ENCODE data around the gene GRID2. TPM values are rescaled to one million over a fixed set of nuclear protein-coding genes. Genes with fewer than 3 reads are reported as not detected.

GRID2 gene
- total and polyA plus RNA-seq, 2 of the 13 experiments (the other 11 are each of a cell fraction or from before 2014, with no cell fraction given) = not detected

DNA sequence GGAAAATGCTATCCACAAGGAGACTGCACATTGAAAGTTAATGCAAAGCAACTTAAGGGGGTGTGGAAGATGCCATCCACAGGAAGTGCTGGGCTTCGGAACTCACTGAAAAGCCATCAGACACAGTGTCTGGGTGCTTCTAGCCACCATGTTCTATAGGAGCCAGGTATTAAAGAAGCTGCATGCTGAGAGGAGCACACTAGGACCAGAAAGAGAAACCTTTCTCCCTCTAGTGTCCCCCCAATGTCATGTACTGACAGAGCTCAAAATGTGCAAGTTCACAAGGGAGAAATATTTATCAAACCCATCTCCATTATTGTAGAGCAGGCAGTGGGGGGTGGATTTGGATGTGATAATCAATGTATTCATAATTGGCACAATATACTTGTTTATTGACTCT lies 510.9 kb downstream of the GRID2 start:
- FAIRE-seq (no peak), DNase-seq (ENCODE audit: low spot score) (no peak), ATAC-seq (no peak)
- BruUV-seq (replicated peaks) = no TSS peak
- in situ Hi-C loops (cut with HindIII; ENCODE audit: extremely low pct_ligation_motif_present, low pct_unique_long_range_greater_than_20kb) (no loop called here), intact Hi-C loops (cut with micrococcal nuclease; ENCODE audit: unreplicated experiment) (no loop called here)
- no peak overlapping the region for H3K4me3 ChIP-seq (replicated peaks in 1 of 3; ENCODE audit: insufficient read depth in 1 of 3, low read depth in 2 of 3, low read length in 3 of 3)
- POLR2A ChIA-PET = no interaction called here
- no peaks in the 10 kb centered on the region for H4K20me1 ChIP-seq (ENCODE audit: insufficient read depth, low read length)
- no peak for TF ChIP-seq ZSCAN30 (CRISPR knock-in tag; IDR thresholded peaks at IDR 0.05)
- H3K4me1 ChIP-seq (ENCODE audit: insufficient read depth, low read length) = no peaks in the 10 kb centered on the region
- no peaks in the 10 kb centered on the region for H3K9me3 ChIP-seq (ENCODE audit: low read length)
- no peaks in the 10 kb centered on the region for H3K36me3 ChIP-seq (replicated peaks in 1 of 2; ENCODE audit: control insufficient read depth in 1 of 2, insufficient read depth in 2 of 2, low read length in 2 of 2)
- H2AFZ ChIP-seq (ENCODE audit: low read length) = no peak overlapping the region
- no peaks in the 10 kb centered on the region for H3K79me2 ChIP-seq (ENCODE audit: insufficient read depth, low read length)
- no peak overlapping the region for H3K27ac ChIP-seq (ENCODE audit: extremely low read length, insufficient read depth, low read length)
- no peaks in the 10 kb centered on the region for H3K27me3 ChIP-seq (ENCODE audit: control insufficient read depth in 1 of 2, insufficient read depth in 2 of 2, low read length in 2 of 2)
- no peak overlapping the region for H3K9ac ChIP-seq (ENCODE audit: insufficient read depth, low read depth, low read length)
- CTCF ChIA-PET (ENCODE audit: low intra/inter-chr PET ratio, low total read pairs) = no interaction called here
- no peak overlapping the region for H3K4me2 ChIP-seq (ENCODE audit: low read depth, low read length)
- WGBS (ENCODE audit: low lambda C conversion rate) = 0% methylated on average over 1 of the region's 1 CpG

DNA sequence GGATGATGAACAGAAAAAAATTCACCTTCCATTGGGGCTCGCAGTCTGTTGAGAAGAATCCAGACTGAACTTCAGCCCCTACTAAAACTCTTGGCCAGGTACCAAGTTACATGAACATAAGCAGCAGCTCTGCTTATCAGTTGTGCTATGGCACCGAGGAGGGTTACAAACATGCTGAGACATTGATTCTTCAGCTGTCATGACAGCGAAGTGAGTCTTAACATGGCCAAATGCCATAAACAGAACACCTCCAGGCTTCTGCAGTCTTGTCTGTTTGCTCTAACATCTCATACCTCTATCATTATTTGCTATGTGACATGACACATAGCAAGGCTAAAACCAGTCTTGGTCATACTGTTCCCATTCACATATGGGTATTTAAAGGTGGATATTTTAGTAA lies 521.5 kb downstream of the GRID2 start:
- Histone ChIP-seq H3K9me3 (ENCODE audit: low read length) (no peaks in the 10 kb centered on the region), H3K27ac (ENCODE audit: extremely low read length, insufficient read depth, low read length) (no peak overlapping the region), H3K27me3 (ENCODE audit: control insufficient read depth in 1 of 2, insufficient read depth in 2 of 2, low read length in 2 of 2) (no peaks in the 10 kb centered on the region; a peak in 1 of 5 replicates), H3K36me3 (replicated peaks in 1 of 2; ENCODE audit: control insufficient read depth in 1 of 2, insufficient read depth in 2 of 2, low read length in 2 of 2) (no peaks in the 10 kb centered on the region), H3K4me2 (ENCODE audit: low read depth, low read length) (no peak overlapping the region), H3K79me2 (ENCODE audit: insufficient read depth, low read length) (no peaks in the 10 kb centered on the region), H3K4me3 (replicated peaks in 1 of 3; ENCODE audit: insufficient read depth in 1 of 3, low read depth in 2 of 3, low read length in 3 of 3) (no peak overlapping the region), H2AFZ (ENCODE audit: low read length) (no peak overlapping the region), H3K4me1 (ENCODE audit: insufficient read depth, low read length) (no peaks in the 10 kb centered on the region), H3K9ac (ENCODE audit: insufficient read depth, low read depth, low read length) (no peak overlapping the region), H4K20me1 (ENCODE audit: insufficient read depth, low read length) (no peaks in the 10 kb centered on the region)
- DNase-seq (ENCODE audit: low spot score) (no peak), ATAC-seq (no peak), FAIRE-seq (no peak)
- in situ Hi-C loops (cut with HindIII; ENCODE audit: extremely low pct_ligation_motif_present, low pct_unique_long_range_greater_than_20kb) = no loop called here
- CTCF ChIA-PET (ENCODE audit: low intra/inter-chr PET ratio, low total read pairs) = no interaction called here
- intact Hi-C loops (cut with micrococcal nuclease; ENCODE audit: unreplicated experiment) = no loop called here
- TF ChIP-seq ZNF564 (CRISPR knock-in tag; IDR thresholded peaks at IDR 0.05) = no peak
- BruUV-seq (replicated peaks) = no TSS peak
- 6% methylated on average over 2 of the region's 3 CpGs for WGBS (ENCODE audit: low lambda C conversion rate)
- POLR2A ChIA-PET = no interaction called here

GRCh38 chr4:92825791-92826190 lies 522.0 kb downstream of the GRID2 start:
- no peaks in the 10 kb centered on the region for H3K9me3 ChIP-seq (ENCODE audit: low read length)
- DNase-seq (ENCODE audit: low spot score) (no peak), ATAC-seq (no peak), FAIRE-seq (no peak)
- no peak overlapping the region for H3K4me3 ChIP-seq (replicated peaks in 1 of 3; ENCODE audit: insufficient read depth in 1 of 3, low read depth in 2 of 3, low read length in 3 of 3)
- intact Hi-C loops (cut with micrococcal nuclease; ENCODE audit: unreplicated experiment) (no loop called here), in situ Hi-C loops (cut with HindIII; ENCODE audit: extremely low pct_ligation_motif_present, low pct_unique_long_range_greater_than_20kb) (no loop called here)
- no peaks in the 10 kb centered on the region for H4K20me1 ChIP-seq (ENCODE audit: insufficient read depth, low read length)
- BruUV-seq (replicated peaks) = no TSS peak
- no peak for TF ChIP-seq IKZF4 (CRISPR knock-in tag; IDR thresholded peaks at IDR 0.05; ENCODE audit: borderline replicate concordance, low read depth, not compliant biosample characterization)
- no peak for TF ChIP-seq PLRG1 (conservative IDR thresholded peaks at IDR 0.05)
- CTCF ChIA-PET (ENCODE audit: low intra/inter-chr PET ratio, low total read pairs) = no interaction called here
- no peak overlapping the region for H3K4me2 ChIP-seq (ENCODE audit: low read depth, low read length)
- H3K27ac ChIP-seq (ENCODE audit: extremely low read length, insufficient read depth, low read length) = no peak overlapping the region
- no peak overlapping the region for H3K9ac ChIP-seq (ENCODE audit: insufficient read depth, low read depth, low read length)
- no peaks in the 10 kb centered on the region for H3K79me2 ChIP-seq (ENCODE audit: insufficient read depth, low read length)
- no peaks in the 10 kb centered on the region for H3K4me1 ChIP-seq (ENCODE audit: insufficient read depth, low read length)
- POLR2A ChIA-PET = no interaction called here
- no peaks in the 10 kb centered on the region for H3K36me3 ChIP-seq (replicated peaks in 1 of 2; ENCODE audit: control insufficient read depth in 1 of 2, insufficient read depth in 2 of 2, low read length in 2 of 2)
- H3K27me3 ChIP-seq (ENCODE audit: control insufficient read depth in 1 of 2, insufficient read depth in 2 of 2, low read length in 2 of 2) = no peaks in the 10 kb centered on the region; a peak in 1 of 5 replicates
- H2AFZ ChIP-seq (ENCODE audit: low read length) = no peak overlapping the region

All from HepG2 (cell line).